Chondrocyte (in vitro differentiated cells): ENCODE results near the gene DOK1. TPM values are rescaled to one million over a fixed set of nuclear protein-coding genes. Genes with fewer than 3 reads are reported as not detected.

Experiments used
- DNase-seq: peaks from one replicate; pipeline ENCODE4 v3.0.0; 2021; ENCODE audit warnings: mixed read lengths, low spot score
- H3K27ac Mint-ChIP-seq: one replicate; pipeline ENCODE4 v1.8.0; 2021; ENCODE audit warnings: mild to moderate bottlenecking, moderate library complexity, mixed read lengths; ENCODE audit not compliant: unreplicated experiment
- H3K27me3 Mint-ChIP-seq: 2 replicates; pipeline ENCODE4 v1.8.0; 2021; ENCODE audit warnings: low read depth, mixed read lengths
- H3K36me3 Mint-ChIP-seq: 2 replicates; pipeline ENCODE4 v1.8.0; 2021; ENCODE audit warnings: low read depth, mixed read lengths
- H3K4me1 Mint-ChIP-seq: 2 replicates; pipeline ENCODE4 v1.8.0; 2021; ENCODE audit warnings: low read depth, mild to moderate bottlenecking, mixed read lengths
- H3K4me3 Mint-ChIP-seq: one replicate; pipeline ENCODE4 v1.8.0; 2021; ENCODE audit warnings: mild to moderate bottlenecking, moderate library complexity, mixed read lengths; ENCODE audit not compliant: unreplicated experiment
- H3K9me3 Mint-ChIP-seq: 2 replicates; pipeline ENCODE4 v1.8.0; 2021; ENCODE audit warnings: low read depth, mixed read lengths
- total RNA-seq: library from RNA; stranded (reverse); gene quantifications from 3 replicates; pipeline ENCODE4 v1.2.1, GENCODE V29; 2021
- TF ChIP-seq, protein P1 (sequence below): fragments of 200-600 bp; sonication (generic); IDR thresholded peaks from 2 replicates; pipeline ENCODE4 v1.5.0; 2021; ENCODE audit warnings: antibody characterized with exemption, mild to moderate bottlenecking, moderate library complexity

DOK1 gene
- total RNA-seq, 1 donor from 2014 or later, result 46.0 TPM

DNA sequence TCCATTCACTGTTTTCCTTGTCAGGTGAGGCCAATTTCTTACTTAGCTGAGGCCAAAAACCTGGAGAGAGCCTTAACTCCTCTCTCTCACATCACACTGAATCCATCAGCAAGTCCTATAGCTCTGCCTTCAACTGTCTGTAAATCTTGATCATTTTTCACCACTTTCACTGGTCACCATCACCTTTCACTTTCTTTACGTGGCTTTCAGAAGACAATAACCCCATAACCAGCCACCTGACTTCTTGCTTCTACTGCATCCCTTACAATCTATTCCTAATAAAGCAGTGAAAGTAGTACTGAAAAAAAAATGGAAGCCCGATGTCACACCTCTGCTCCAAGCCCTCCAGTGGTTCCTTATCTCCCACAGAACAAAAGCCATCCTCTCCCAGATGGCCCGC is 8.5 kb upstream of the DOK1 start:
- H3K27ac Mint-ChIP-seq, result no peak overlapping the region
- H3K9me3 Mint-ChIP-seq, result no peaks in the 10 kb centered on the region
- no peak overlapping the region for H3K4me3 Mint-ChIP-seq
- peaks cover 28% of the 10 kb centered on the region for H3K4me1 Mint-ChIP-seq
- no peaks in the 10 kb centered on the region for H3K27me3 Mint-ChIP-seq
- DNase-seq, result no peak
- TF ChIP-seq, protein P1, sequence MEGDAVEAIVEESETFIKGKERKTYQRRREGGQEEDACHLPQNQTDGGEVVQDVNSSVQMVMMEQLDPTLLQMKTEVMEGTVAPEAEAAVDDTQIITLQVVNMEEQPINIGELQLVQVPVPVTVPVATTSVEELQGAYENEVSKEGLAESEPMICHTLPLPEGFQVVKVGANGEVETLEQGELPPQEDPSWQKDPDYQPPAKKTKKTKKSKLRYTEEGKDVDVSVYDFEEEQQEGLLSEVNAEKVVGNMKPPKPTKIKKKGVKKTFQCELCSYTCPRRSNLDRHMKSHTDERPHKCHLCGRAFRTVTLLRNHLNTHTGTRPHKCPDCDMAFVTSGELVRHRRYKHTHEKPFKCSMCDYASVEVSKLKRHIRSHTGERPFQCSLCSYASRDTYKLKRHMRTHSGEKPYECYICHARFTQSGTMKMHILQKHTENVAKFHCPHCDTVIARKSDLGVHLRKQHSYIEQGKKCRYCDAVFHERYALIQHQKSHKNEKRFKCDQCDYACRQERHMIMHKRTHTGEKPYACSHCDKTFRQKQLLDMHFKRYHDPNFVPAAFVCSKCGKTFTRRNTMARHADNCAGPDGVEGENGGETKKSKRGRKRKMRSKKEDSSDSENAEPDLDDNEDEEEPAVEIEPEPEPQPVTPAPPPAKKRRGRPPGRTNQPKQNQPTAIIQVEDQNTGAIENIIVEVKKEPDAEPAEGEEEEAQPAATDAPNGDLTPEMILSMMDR, result no peak
- H3K36me3 Mint-ChIP-seq, result peaks cover 14% of the 10 kb centered on the region

DNA sequence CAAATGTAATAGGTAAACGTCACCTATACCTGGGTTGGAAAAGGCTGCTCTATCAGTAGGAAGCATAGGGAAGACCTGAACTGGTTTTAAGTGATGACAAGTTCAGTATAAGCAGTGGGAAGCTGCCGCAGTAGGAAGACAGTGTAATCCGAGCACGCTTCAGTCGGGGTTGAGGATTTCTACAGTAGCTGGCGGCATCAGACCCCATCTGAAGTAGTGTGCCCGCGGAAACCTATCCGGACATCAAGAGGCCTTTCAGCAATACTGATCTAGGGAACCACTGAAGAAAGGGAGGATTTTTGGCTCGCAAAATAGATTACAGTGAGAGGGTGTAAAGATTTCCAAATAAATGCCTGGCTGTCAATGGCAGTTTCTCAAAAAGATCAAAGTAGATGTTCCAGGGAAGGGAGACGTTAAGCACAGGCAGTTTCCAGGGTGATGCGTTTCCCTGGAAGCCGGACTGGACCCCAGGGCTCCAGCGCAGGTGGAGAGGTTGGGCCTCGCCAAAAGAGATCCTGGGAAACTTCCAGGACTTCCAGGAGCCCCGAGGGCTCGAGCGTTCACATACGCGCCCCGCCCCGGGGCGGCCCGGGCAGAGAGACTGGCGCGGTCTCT is 6.1 kb upstream of the DOK1 start:
- peak overlapping the region; percentile 84 for H3K27ac Mint-ChIP-seq
- H3K27me3 Mint-ChIP-seq, result no peaks in the 10 kb centered on the region
- TF ChIP-seq, protein P1, result no peak
- no peaks in the 10 kb centered on the region for H3K9me3 Mint-ChIP-seq
- peaks cover 15% of the 10 kb centered on the region for H3K36me3 Mint-ChIP-seq
- peaks cover 49% of the 10 kb centered on the region for H3K4me1 Mint-ChIP-seq
- no peak for DNase-seq
- peak overlapping the region; percentile 70 for H3K4me3 Mint-ChIP-seq

DNA sequence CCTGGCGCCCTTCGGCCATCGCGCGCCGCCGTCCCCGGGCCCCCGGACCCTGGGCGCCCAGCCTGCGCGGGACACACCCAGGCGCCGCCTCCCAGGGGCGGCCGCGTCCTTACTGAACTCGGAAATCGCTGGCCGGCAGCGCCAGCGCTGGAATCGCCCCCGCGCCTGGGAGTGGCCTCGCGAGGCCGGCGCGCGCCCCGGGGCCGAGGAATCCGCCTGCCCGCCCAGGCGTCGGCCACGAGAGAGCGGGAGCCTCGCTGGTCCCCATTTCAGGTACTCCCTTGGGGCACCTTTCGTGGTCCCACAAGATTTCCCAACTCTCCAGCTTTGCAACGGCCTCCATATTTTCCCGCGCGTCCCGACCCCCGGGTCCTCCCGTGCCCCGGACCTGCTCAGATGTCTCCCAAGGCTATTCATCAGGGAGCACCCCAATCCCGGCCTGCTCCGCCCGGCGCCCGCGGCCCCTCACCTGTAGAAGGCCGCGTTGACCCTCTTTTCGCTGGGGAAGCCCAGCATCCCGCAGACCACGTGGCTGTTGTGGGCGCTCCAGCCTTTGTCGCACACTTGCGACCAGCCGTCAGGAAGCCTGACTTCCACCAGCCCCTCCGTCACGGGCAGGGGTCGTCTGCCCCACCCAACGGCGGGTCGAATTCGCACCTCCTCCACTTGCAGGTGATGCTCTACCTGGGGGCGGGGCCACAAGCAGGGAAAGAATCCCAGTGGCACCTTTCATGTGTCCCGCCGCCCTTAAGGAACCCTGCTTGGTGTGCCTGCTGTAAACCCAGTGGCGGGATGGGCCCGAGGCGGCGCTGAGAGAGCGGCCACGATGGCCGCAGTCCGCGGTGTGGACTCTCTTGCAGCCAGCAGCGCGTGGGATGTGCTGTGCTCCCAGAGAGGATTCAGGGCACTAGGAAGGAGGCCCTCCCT is 5.4 kb upstream of the DOK1 start:
- peak overlapping the region; percentile 65 for H3K4me3 Mint-ChIP-seq
- no peaks in the 10 kb centered on the region for H3K9me3 Mint-ChIP-seq
- TF ChIP-seq, protein P1, result peak; percentile 17
- no peak for DNase-seq
- H3K27me3 Mint-ChIP-seq, result no peaks in the 10 kb centered on the region
- H3K27ac Mint-ChIP-seq, result peak overlapping the region; percentile 34
- peaks cover 14% of the 10 kb centered on the region for H3K36me3 Mint-ChIP-seq
- H3K4me1 Mint-ChIP-seq, result peaks cover 49% of the 10 kb centered on the region

DNA sequence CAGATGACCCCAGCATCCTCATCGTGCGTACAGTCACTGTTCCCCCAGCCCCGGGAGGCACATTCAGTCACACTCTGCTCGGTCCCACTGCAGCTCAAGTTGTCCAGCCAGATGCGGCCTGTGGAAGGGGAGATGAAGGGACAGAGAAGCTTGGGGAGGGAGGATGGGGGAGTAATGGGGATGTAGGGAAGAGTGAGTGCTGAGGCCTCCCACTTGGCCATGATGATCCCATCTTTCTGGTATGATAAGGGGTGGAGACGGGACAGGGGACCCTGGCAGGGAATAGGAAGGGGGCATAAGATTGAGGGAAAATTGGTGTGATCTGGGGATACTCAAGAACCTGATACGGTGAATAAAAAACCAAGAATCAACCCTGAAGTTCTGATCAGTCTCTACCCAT is 4.3 kb upstream of the DOK1 start:
- Mint-ChIP-seq H3K27ac (peak overlapping the region; percentile 74), H3K27me3 (no peaks in the 10 kb centered on the region), H3K4me1 (peaks cover 55% of the 10 kb centered on the region), H3K36me3 (peaks cover 11% of the 10 kb centered on the region), H3K4me3 (peak overlapping the region; percentile 33), H3K9me3 (no peaks in the 10 kb centered on the region)
- TF ChIP-seq, protein P1, result no peak
- DNase-seq, result no peak

DNA sequence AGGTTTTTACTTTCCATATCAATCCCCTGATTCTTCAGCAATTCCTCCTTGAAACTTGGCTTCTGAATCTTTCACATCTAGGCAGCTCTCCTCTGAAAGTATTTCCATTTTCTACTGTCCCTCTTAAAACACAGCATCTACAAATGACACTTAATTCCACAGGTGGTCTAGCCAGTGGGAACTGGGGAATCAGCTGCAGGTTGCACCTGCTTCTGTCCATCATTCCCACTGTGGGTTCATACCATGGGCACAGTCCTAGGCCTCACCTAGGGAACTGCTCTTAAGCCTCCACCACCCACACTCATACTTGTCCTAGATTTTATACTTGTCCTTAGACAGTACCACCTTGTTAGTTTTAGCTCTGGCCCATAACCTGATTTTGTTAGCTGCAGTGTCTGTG is 3.0 kb upstream of the DOK1 start:
- no peaks in the 10 kb centered on the region for H3K27me3 Mint-ChIP-seq
- H3K9me3 Mint-ChIP-seq, result no peaks in the 10 kb centered on the region
- peak overlapping the region; percentile 9 for H3K27ac Mint-ChIP-seq
- peaks cover 11% of the 10 kb centered on the region for H3K36me3 Mint-ChIP-seq
- TF ChIP-seq, protein P1, result no peak
- H3K4me3 Mint-ChIP-seq, result peak overlapping the region; percentile 97
- peaks cover 66% of the 10 kb centered on the region for H3K4me1 Mint-ChIP-seq
- DNase-seq, result no peak
